AG04450 (cell line): ENCODE results near the gene NT5C3B. TPM values are rescaled to one million over a fixed set of nuclear protein-coding genes. Genes with fewer than 3 reads are reported as not detected.
A peak's percentile ranks its signal among the peaks of the same experiment; 100 is the strongest.
"Not testable (repeated sequence)": the region's sequence is repeated elsewhere in the genome, so short reads cannot be mapped to it uniquely, and the experiment has no call there.

Experiments
- CTCF ChIA-PET: fragments of 300-600, 350-600 bp; formaldehyde crosslinking; extraction: SDS; loops from one replicate; lab custom pipeline; 2022; ENCODE audit warnings: antibody characterized with exemption, inconsistent platforms; lab: Charles Lee
- POLR2A ChIA-PET: fragments of 350-600 bp; formaldehyde crosslinking; extraction: SDS; loops from one replicate; lab custom pipeline; 2021; ENCODE audit warnings: antibody characterized with exemption, inconsistent platforms; lab: Yijun Ruan, JAX
- DNase-seq: peaks from one replicate; pipeline ENCODE4 v3.0.0-alpha.2; 2011; ENCODE audit warnings: low read depth, low spot score
- H3K27ac ChIP-seq: one replicate; pipeline ENCODE4 v1.5.1; 2012; ENCODE audit warnings: low read depth, low read length, control low read depth
- H3K27me3 ChIP-seq: one replicate; pipeline ENCODE4 v1.6.0; 2012; ENCODE audit warnings: low read length; ENCODE audit not compliant: control insufficient read depth, insufficient read depth
- H3K4me3 ChIP-seq: 2 replicates; pipeline ENCODE4 v1.5.1; 2011; ENCODE audit warnings: mild to moderate bottlenecking, low read depth, low read length, control low read depth
- H3K9me3 ChIP-seq: 2 replicates; pipeline ENCODE4 v1.5.1; 2012; ENCODE audit warnings: low read length; ENCODE audit not compliant: control insufficient read depth, insufficient read depth
- CTCF ChIP-seq: IDR thresholded peaks from 2 replicates; pipeline ENCODE4 v1.5.1; 2011; ENCODE audit warnings: low read depth, low read length, control low read depth, inconsistent platforms
- polyA plus RNA-seq: library from polyadenylated mRNA; depleted of rRNA; stranded (reverse); fragments of >200 nt; gene quantifications from 2 replicates; pipeline ENCODE4 v1.2.3, GENCODE V29; 2011

NT5C3B gene
- polyA plus RNA-seq, 1 experiment = 106 TPM

GRCh38 chr17:41835214-41835799 is 725 bp downstream of the NT5C3B start:
- no peak for DNase-seq
- ChIA-PET POLR2A (interaction anchor here (0.8 kb wide), 1 partner anchor 30 kb away, joined by 3 read pairs; the partner anchor contains the start of gene KLHL11), CTCF (no interaction called here)

DNA sequence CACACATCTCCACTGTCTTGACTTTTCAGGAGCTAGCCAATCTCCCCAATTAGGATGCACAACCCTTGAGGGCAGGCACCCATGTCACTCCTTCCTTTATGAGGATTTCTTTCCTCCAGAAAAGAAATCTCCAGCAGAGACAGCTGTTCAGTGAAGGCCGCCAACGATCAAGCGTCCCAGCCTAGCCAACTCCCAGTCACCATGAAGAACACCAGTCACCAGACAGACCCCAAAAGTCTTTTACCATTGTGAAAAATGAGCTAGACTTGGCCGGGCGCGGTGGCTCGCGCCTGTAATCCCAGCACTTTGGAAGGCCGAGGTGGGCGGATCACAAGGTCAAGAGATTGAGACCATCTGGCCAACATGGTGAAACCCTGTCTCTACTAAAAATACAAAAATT is 6.1 kb downstream of the NT5C3B start:
- CTCF ChIA-PET = interaction anchor here (0.9 kb wide), 1 partner anchor 133 kb away, joined by 4 read pairs; no protein-coding TSS in a partner anchor
- not testable (repeated sequence) for H3K4me3 ChIP-seq, DNase-seq

More at GRCh38 chr17:41835214-41835799, 725 bp downstream of the NT5C3B start:
- Histone ChIP-seq H3K27ac (no peak overlapping the region), H3K9me3 (no peaks in the 10 kb centered on the region), H3K4me3 (peak overlapping the region; percentile 79), H3K27me3 (no peaks in the 10 kb centered on the region)
- no peak for TF ChIP-seq CTCF

GRCh38 chr17:41825175-41825845 is 10.7 kb downstream of the NT5C3B start:
- no peak overlapping the region for H3K4me3 ChIP-seq
- TF ChIP-seq CTCF = no peak
- no peak for DNase-seq
- POLR2A ChIA-PET = no interaction called here
- no peaks in the 10 kb centered on the region for H3K27me3 ChIP-seq
- H3K27ac ChIP-seq = no peak overlapping the region
- CTCF ChIA-PET = no interaction called here
- no peaks in the 10 kb centered on the region for H3K9me3 ChIP-seq

More for the DNA sequence above, 6.1 kb downstream of the NT5C3B start:
- H3K27me3 ChIP-seq, H3K27ac ChIP-seq, POLR2A ChIA-PET, H3K9me3 ChIP-seq: not testable (repeated sequence)

DNA sequence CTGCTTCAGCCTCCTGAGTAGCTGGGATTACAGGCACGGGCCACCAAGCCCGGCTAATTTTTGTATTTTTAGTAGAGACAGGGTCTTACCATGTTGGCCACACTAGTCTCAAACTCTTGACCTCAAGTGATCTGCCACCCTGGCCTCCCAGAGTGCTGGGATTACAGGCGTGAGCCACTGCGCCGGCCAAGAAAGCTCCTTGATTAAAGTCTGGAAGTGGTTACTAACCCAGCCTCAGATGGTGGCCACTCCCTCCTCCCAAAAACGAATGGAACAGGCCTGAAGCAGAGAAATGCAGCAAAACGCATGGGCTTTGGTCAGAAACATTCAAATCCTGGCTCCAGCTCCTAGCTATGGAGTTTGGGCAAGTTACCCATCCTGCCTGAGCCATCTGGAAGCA is 11.9 kb downstream of the NT5C3B start:
- H3K27ac ChIP-seq = no peak overlapping the region
- no peak for TF ChIP-seq CTCF
- POLR2A ChIA-PET = interaction anchor here (0.7 kb wide), 1 partner anchor 74 kb away, joined by 6 read pairs; no protein-coding TSS in a partner anchor
- no peak for DNase-seq
- no peaks in the 10 kb centered on the region for H3K9me3 ChIP-seq
- CTCF ChIA-PET = no interaction called here
- no peaks in the 10 kb centered on the region for H3K27me3 ChIP-seq
- no peak overlapping the region for H3K4me3 ChIP-seq

DNA sequence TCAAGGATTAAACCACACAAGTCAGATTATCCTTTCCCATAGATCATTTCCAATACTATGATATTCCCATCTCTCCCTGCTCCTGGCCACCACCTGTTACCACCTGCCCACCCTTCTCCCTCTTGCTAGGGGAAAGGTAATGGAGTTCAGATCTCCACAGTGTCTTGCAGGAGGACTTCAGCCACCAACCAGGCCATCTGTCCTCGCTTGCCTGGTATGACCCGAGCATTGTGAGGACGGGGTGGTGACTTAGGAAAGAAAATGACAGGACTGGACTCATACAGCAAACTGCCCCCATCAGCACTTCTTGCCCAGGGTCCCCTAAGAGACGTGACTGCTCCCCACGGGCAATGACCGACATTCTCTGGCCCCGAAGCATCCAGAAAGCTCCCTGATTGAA is 12.5 kb downstream of the NT5C3B start:
- Histone ChIP-seq H3K4me3 (no peak overlapping the region), H3K9me3 (no peaks in the 10 kb centered on the region), H3K27me3 (no peaks in the 10 kb centered on the region), H3K27ac (no peak overlapping the region)
- POLR2A ChIA-PET = interaction anchor here (0.7 kb wide), 1 partner anchor 73 kb away, joined by 6 read pairs; no protein-coding TSS in a partner anchor
- no peak for TF ChIP-seq CTCF
- no peak for DNase-seq
- CTCF ChIA-PET = no interaction called here
